Measurements from ENCODE around the gene CTU1.

Gene CTU1

GRCh38 chr19:51131780-51132680, 23.8 kb upstream of the CTU1 start:
- no peak for TF ChIP-seq CTCF (IDR thresholded peaks at IDR 0.05; ENCODE audit: low read depth, low read length)
- no peak overlapping the region for H3K4me3 ChIP-seq (ENCODE audit: low read depth, low read length)

GRCh38 chr19:51129716-51130115, 21.5 kb upstream of the CTU1 start:
- TF ChIP-seq CTCF (IDR thresholded peaks at IDR 0.05; ENCODE audit: low read depth, low read length): no peak
- H3K4me3 ChIP-seq (ENCODE audit: low read depth, low read length): no peak overlapping the region

- no peak overlapping the region for H3K4me3 ChIP-seq (ENCODE audit: low read depth, low read length)
- TF ChIP-seq CTCF (IDR thresholded peaks at IDR 0.05; ENCODE audit: low read depth, low read length): no peak
Measured at GRCh38 chr19:51128227-51128626, 20.0 kb upstream of the CTU1 start.

GRCh38 chr19:51127755-51128154, 19.5 kb upstream of the CTU1 start:
- TF ChIP-seq CTCF (IDR thresholded peaks at IDR 0.05; ENCODE audit: low read depth, low read length): no peak
- H3K4me3 ChIP-seq (ENCODE audit: low read depth, low read length): no peak overlapping the region

- no peak for TF ChIP-seq CTCF (IDR thresholded peaks at IDR 0.05; ENCODE audit: low read depth, low read length)
- H3K4me3 ChIP-seq (ENCODE audit: low read depth, low read length): no peak overlapping the region
Measured at GRCh38 chr19:51127032-51127431, 18.8 kb upstream of the CTU1 start.

GRCh38 chr19:51125421-51126075, 17.3 kb upstream of the CTU1 start:
- H3K4me3 ChIP-seq (ENCODE audit: low read depth, low read length): no peak overlapping the region
- TF ChIP-seq CTCF (IDR thresholded peaks at IDR 0.05; ENCODE audit: low read depth, low read length): no peak

GRCh38 chr19:51124729-51125128, 16.5 kb upstream of the CTU1 start, which contains the start of gene SIGLEC9:
TSS of gene SIGLEC9 (plus strand) at chr19:51124906. CDS start at chr19:51124975, 69 bp downstream.
- TF ChIP-seq CTCF (IDR thresholded peaks at IDR 0.05; ENCODE audit: low read depth, low read length): no peak
- H3K4me3 ChIP-seq (ENCODE audit: low read depth, low read length): no peak within 1 kb of the TSS
